Esophagus (tissue), 2 donors: ENCODE data around the gene MUC5B. TPM values are rescaled to one million over a fixed set of nuclear protein-coding genes. Genes with fewer than 3 reads are reported as not detected.
A peak's percentile ranks its signal among the peaks of the same experiment; 100 is the strongest.

Experiments used
- H3K27ac ChIP-seq, 2 donors: one replicate each; pipeline ENCODE4 v1.5.1; 2013; ENCODE audit warnings: low read depth in 2 of 2, mild to moderate bottlenecking in 2 of 2, inconsistent platforms in 1 of 2, low read length in 1 of 2, moderate library complexity in 1 of 2
- H3K27me3 ChIP-seq, 2 donors: one replicate each; pipeline ENCODE4 v1.6.1; 2013; ENCODE audit warnings: low read length in 2 of 2, control low read depth in 1 of 2, mild to moderate bottlenecking in 1 of 2; ENCODE audit not compliant: insufficient read depth in 2 of 2, control insufficient read depth in 1 of 2
- H3K36me3 ChIP-seq, 2 donors: one replicate each; pipeline ENCODE4 v1.6.1; 2013; ENCODE audit warnings: low read length in 1 of 2; ENCODE audit not compliant: control insufficient read depth in 2 of 2, insufficient read depth in 2 of 2
- H3K4me1 ChIP-seq, 2 donors: one replicate each; pipeline ENCODE4 v1.6.1; 2013; ENCODE audit warnings: low read length in 1 of 2; ENCODE audit not compliant: control insufficient read depth in 2 of 2, insufficient read depth in 2 of 2
- H3K4me3 ChIP-seq, 2 donors: one replicate each; pipeline ENCODE4 v1.5.1; 2013; ENCODE audit warnings: low read length in 2 of 2, mild to moderate bottlenecking in 2 of 2, low read depth in 1 of 2, moderate library complexity in 1 of 2
- H3K9me3 ChIP-seq, 2 donors: one replicate each; pipeline ENCODE4 v1.6.1; 2013; ENCODE audit warnings: mild to moderate bottlenecking in 2 of 2, low read depth in 1 of 2, low read length in 1 of 2, moderate library complexity in 1 of 2; ENCODE audit not compliant: control insufficient read depth in 2 of 2, insufficient read depth in 1 of 2
- WGBS, 2 donors: extraction: QIAGEN DNeasy Blood & Tissue Kit; methylation state at CpG; one replicate each; pipeline ENCODE4 v1.1.7; 2013; 5-methylcytosine and 5-hydroxymethylcytosine counted together
- polyA plus RNA-seq, 2 donors: library from polyadenylated mRNA; stranded (reverse); fragments of 200-250 nt; gene quantifications; one replicate each; pipeline ENCODE4 v1.2.3, GENCODE V29; 2013
- donor health status: healthy with polysubstance abuse.
- donor health status: Bipolar disorder and iron deficiency.

The MUC5B gene
- polyA plus RNA-seq, 2 donors, result 0.18 to 0.56 TPM

- H3K36me3 ChIP-seq, result peaks cover 0 to 12% of the 10 kb centered on the region in 2 donors
- H3K4me3 ChIP-seq, result peak overlapping the region; percentile 34 to 38
- peaks cover 27 to 50% of the 10 kb centered on the region in 2 donors for H3K4me1 ChIP-seq
- WGBS, 2 donors, result 78% methylated on average over 30 of the region's 30 CpGs
- no peaks in the 10 kb centered on the region for H3K9me3 ChIP-seq
- no peaks in the 10 kb centered on the region for H3K27me3 ChIP-seq
- H3K27ac ChIP-seq, result peak overlapping the region; percentile 81 to 94
Measured at GRCh38 chr11:1306186-1307162, 83.6 kb downstream of the MUC5B start.

- 46 to 48% methylated on average over 21 of the region's 21 CpGs for WGBS, 2 donors
- H3K27me3 ChIP-seq, result no peaks in the 10 kb centered on the region
- peak overlapping the region; percentile 34 to 81 for H3K4me3 ChIP-seq
- peaks cover 0 to 10% of the 10 kb centered on the region in 2 donors for H3K36me3 ChIP-seq
- peak overlapping the region; percentile 81 to 94 for H3K27ac ChIP-seq
- no peaks in the 10 kb centered on the region for H3K9me3 ChIP-seq
- H3K4me1 ChIP-seq, result peaks cover 22 to 45% of the 10 kb centered on the region in 2 donors
Measured at GRCh38 chr11:1307163-1307870, 84.5 kb downstream of the MUC5B start.

- Histone ChIP-seq H3K36me3 (peaks cover 0 to 6% of the 10 kb centered on the region in 2 donors), H3K4me1 (peaks cover 17 to 38% of the 10 kb centered on the region in 2 donors), H3K27me3 (no peaks in the 10 kb centered on the region), H3K27ac (peak overlapping the region; percentile 81 to 94), H3K4me3 (peak overlapping the region; percentile 81 to 87), H3K9me3 (no peaks in the 10 kb centered on the region)
- 51 to 55% methylated on average over 21 of the region's 21 CpGs for WGBS, 2 donors
Measured at GRCh38 chr11:1307998-1308742, 85.3 kb downstream of the MUC5B start.

- WGBS, 2 donors, result 1 to 2% methylated on average over 57 to 58 of the region's 58 CpGs
- H3K4me3 ChIP-seq, result peak overlapping the region; percentile 81 to 87
- H3K4me1 ChIP-seq, result peaks cover 17 to 32% of the 10 kb centered on the region in 2 donors
- peaks cover 0 to 4% of the 10 kb centered on the region in 2 donors for H3K36me3 ChIP-seq
- H3K27me3 ChIP-seq, result no peaks in the 10 kb centered on the region
- H3K9me3 ChIP-seq, result no peaks in the 10 kb centered on the region
- H3K27ac ChIP-seq, result peak overlapping the region; percentile 81 to 94
Measured at GRCh38 chr11:1308743-1309497, 86.1 kb downstream of the MUC5B start.

GRCh38 chr11:1309498-1310317 is 86.8 kb downstream of the MUC5B start, which contains the start of gene TOLLIP:
Gene TOLLIP (minus strand): TSS chr11:1309632. CDS start chr11:1309498, 134 bp downstream.
- H3K27me3 ChIP-seq, result no peaks in the 10 kb centered on the region
- peak within 1 kb of the TSS; percentile 97 for H3K27ac ChIP-seq
- peaks cover 0 to 4% of the 10 kb centered on the region in 2 donors for H3K36me3 ChIP-seq
- no peaks in the 10 kb centered on the region for H3K9me3 ChIP-seq
- WGBS, 2 donors, result 2 to 3% methylated on average over 52 to 97 of the region's 97 CpGs
- peak within 1 kb of the TSS; percentile 81 to 87 for H3K4me3 ChIP-seq
- peaks cover 17 to 28% of the 10 kb centered on the region in 2 donors for H3K4me1 ChIP-seq

- 54 to 63% methylated on average over 18 of the region's 18 CpGs for WGBS, 2 donors
- Histone ChIP-seq H3K27me3 (no peaks in the 10 kb centered on the region), H3K27ac (peak overlapping the region; percentile 97), H3K4me1 (peaks cover 17 to 28% of the 10 kb centered on the region in 2 donors), H3K4me3 (peak overlapping the region; percentile 81 to 87), H3K36me3 (peaks cover 0 to 4% of the 10 kb centered on the region in 2 donors), H3K9me3 (no peaks in the 10 kb centered on the region)
Measured at GRCh38 chr11:1310318-1310687, 87.4 kb downstream of the MUC5B start.

- WGBS, 2 donors, result 77 to 85% methylated on average over 15 of the region's 15 CpGs
- H3K27me3 ChIP-seq, result no peaks in the 10 kb centered on the region
- no peaks in the 10 kb centered on the region for H3K9me3 ChIP-seq
- no peaks in the 10 kb centered on the region for H3K36me3 ChIP-seq
- peaks cover 14 to 25% of the 10 kb centered on the region in 2 donors for H3K4me1 ChIP-seq
- no peak overlapping the region for H3K4me3 ChIP-seq
- peak overlapping the region in 1 of 2 donors; percentile 38 for H3K27ac ChIP-seq
Measured at GRCh38 chr11:1310772-1311468, 88.1 kb downstream of the MUC5B start.
